Esophagus muscularis mucosa (tissue), 4 donors: Measurements from ENCODE around the gene KLF13. TPM values are rescaled to one million over a fixed set of nuclear protein-coding genes. Genes with fewer than 3 reads are reported as not detected.

Source experiments
- DNase-seq: peaks from one replicate; pipeline ENCODE4 v3.0.0-alpha.2; 2017; ENCODE audit errors: extremely low spot score
- H3K27ac ChIP-seq, 4 donors: fragments of 200-600 bp; sonication (generic); replicated peaks in 1 of 4; 1 replicate in 3 of 4; 2 replicates in 1 of 4; pipeline ENCODE4 v1.5.1; 2016 to 2019; ENCODE audit warnings: mild to moderate bottlenecking in 1 of 4
- H3K27me3 ChIP-seq, 4 donors: fragments of 200-600 bp; sonication (generic); one replicate each; pipeline versions ENCODE4 v1.5.1 to v1.6.0; 2016 to 2019
- H3K36me3 ChIP-seq, 4 donors: fragments of 200-600 bp; sonication (generic); one replicate each; pipeline ENCODE4 v1.5.1; 2016 to 2019
- H3K4me1 ChIP-seq, 4 donors: fragments of 200-600 bp; sonication (generic); one replicate each; pipeline ENCODE4 v1.5.1; 2016 to 2019
- H3K4me3 ChIP-seq, 4 donors: fragments of 200-600 bp; sonication (generic); 1 replicate in 2 of 4; 2 replicates in 2 of 4; pipeline ENCODE4 v1.5.1; 2016 to 2019; ENCODE audit warnings: mild to moderate bottlenecking in 4 of 4, moderate library complexity in 1 of 4
- H3K9me3 ChIP-seq, 4 donors: fragments of 200-600 bp; sonication (generic); 1 replicate in 3 of 4; 2 replicates in 1 of 4; pipeline ENCODE4 v1.5.1; 2016 to 2019
- EP300 ChIP-seq: sonication (generic); formaldehyde crosslinking; IDR thresholded peaks from one replicate; pipeline ENCODE4 v1.6.1; 2017; ENCODE audit warnings: antibody characterized with exemption
- POLR2A ChIP-seq: fragments of 450-650 bp; IDR thresholded peaks from one replicate; pipeline ENCODE4 v1.6.1; 2017; ENCODE audit warnings: antibody characterized with exemption, moderate library complexity, mild to moderate bottlenecking, low read depth
- POLR2AphosphoS5 ChIP-seq, 2 donors: sonication (generic); formaldehyde crosslinking; IDR thresholded peaks; one replicate each; pipeline ENCODE4 v1.6.1; 2017; ENCODE audit warnings: antibody characterized with exemption in 2 of 2
- WGBS: methylation state at CpG from one replicate; pipeline ENCODE4 v1.1.5; 2018; 5-methylcytosine and 5-hydroxymethylcytosine counted together
- intact Hi-C: fragments of 100-400 bp; cut with DNase I; formaldehyde crosslinking; loops from one replicate; pipeline ENCODE4 v1.15.1; 2023
- total RNA-seq, 4 donors: library from RNA; depleted of rRNA; stranded (reverse); fragments of >200 nt; gene quantifications; one replicate each; pipeline versions ENCODE4 v1.1.0 to v1.2.1, GENCODE V29; 2016
- TF ChIP-seq, protein P1 (sequence below), 3 experiments: fragments of 200-600 bp in 2 of 3; fragments of 450-650 bp in 1 of 3; sonication (generic) in 2 of 3; IDR thresholded peaks; one replicate each; pipeline ENCODE4 v1.5.1; 2017 to 2019; ENCODE audit warnings: antibody characterized with exemption in 3 of 3, mild to moderate bottlenecking in 2 of 3, moderate library complexity in 1 of 3

Gene KLF13
- total RNA-seq, 4 donors from 2014 or later: 57.3 to 109 (median 74.2) TPM

DNA sequence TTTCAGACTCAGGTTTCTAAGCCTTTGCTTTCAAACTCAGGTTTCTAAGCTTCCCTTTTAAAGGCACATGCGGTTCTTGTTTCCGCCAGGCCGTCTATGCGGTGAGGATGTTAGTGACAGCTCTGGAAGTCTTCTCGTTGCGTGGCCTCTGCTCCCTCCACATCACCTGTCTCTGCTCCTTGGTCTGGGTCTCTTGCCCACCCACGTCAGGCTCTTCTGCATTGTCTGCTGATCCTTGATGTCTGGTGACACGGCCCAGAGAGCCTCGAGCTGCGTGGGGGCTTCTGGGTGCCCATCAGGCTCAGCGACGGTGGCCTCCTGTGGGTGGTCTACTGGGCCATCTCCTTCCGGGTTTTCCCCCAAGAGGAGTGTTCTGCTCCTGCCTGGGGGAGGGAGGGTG lies 30.5 kb downstream of the KLF13 start:
- H3K4me3 ChIP-seq: no peak overlapping the region
- WGBS: 74% methylated on average over 8 of the region's 13 CpGs
- H3K4me1 ChIP-seq: peaks cover 100% of the 10 kb centered on the region in 4 donors
- H3K27me3 ChIP-seq: no peaks in the 10 kb centered on the region
- peaks cover 0 to 8% (median 0%) of the 10 kb centered on the region in 4 donors for H3K36me3 ChIP-seq
- no peaks in the 10 kb centered on the region for H3K9me3 ChIP-seq
- no peak for DNase-seq
- H3K27ac ChIP-seq: peak overlapping the region in 3 of 4 donors; percentile 42 to 92 (median 89)
- TF ChIP-seq, protein P1, sequence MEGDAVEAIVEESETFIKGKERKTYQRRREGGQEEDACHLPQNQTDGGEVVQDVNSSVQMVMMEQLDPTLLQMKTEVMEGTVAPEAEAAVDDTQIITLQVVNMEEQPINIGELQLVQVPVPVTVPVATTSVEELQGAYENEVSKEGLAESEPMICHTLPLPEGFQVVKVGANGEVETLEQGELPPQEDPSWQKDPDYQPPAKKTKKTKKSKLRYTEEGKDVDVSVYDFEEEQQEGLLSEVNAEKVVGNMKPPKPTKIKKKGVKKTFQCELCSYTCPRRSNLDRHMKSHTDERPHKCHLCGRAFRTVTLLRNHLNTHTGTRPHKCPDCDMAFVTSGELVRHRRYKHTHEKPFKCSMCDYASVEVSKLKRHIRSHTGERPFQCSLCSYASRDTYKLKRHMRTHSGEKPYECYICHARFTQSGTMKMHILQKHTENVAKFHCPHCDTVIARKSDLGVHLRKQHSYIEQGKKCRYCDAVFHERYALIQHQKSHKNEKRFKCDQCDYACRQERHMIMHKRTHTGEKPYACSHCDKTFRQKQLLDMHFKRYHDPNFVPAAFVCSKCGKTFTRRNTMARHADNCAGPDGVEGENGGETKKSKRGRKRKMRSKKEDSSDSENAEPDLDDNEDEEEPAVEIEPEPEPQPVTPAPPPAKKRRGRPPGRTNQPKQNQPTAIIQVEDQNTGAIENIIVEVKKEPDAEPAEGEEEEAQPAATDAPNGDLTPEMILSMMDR (IDR thresholded peaks at IDR 0.05): no peak
- TF ChIP-seq POLR2AphosphoS5 (IDR thresholded peaks at IDR 0.05) (no peak), EP300 (no peak), POLR2A (no peak)
- intact Hi-C loops: no loop called here

GRCh38 chr15:31358163-31358562 lies 31.5 kb downstream of the KLF13 start:
- Histone ChIP-seq H3K36me3 (peaks cover 0 to 8% (median 0%) of the 10 kb centered on the region in 4 donors), H3K27me3 (no peaks in the 10 kb centered on the region), H3K4me3 (no peak overlapping the region), H3K27ac (peak overlapping the region in 3 of 4 donors; percentile 42 to 92 (median 89)), H3K4me1 (peaks cover 100% of the 10 kb centered on the region in 4 donors), H3K9me3 (no peaks in the 10 kb centered on the region)
- TF ChIP-seq POLR2AphosphoS5 (IDR thresholded peaks at IDR 0.05): no peak
- no peak for TF ChIP-seq EP300
- no peak for TF ChIP-seq POLR2A
- TF ChIP-seq, protein P1 (IDR thresholded peaks at IDR 0.05): no peak
- WGBS: 84% methylated on average over 3 of the region's 3 CpGs
- DNase-seq: no peak
- intact Hi-C loops: no loop called here

DNA sequence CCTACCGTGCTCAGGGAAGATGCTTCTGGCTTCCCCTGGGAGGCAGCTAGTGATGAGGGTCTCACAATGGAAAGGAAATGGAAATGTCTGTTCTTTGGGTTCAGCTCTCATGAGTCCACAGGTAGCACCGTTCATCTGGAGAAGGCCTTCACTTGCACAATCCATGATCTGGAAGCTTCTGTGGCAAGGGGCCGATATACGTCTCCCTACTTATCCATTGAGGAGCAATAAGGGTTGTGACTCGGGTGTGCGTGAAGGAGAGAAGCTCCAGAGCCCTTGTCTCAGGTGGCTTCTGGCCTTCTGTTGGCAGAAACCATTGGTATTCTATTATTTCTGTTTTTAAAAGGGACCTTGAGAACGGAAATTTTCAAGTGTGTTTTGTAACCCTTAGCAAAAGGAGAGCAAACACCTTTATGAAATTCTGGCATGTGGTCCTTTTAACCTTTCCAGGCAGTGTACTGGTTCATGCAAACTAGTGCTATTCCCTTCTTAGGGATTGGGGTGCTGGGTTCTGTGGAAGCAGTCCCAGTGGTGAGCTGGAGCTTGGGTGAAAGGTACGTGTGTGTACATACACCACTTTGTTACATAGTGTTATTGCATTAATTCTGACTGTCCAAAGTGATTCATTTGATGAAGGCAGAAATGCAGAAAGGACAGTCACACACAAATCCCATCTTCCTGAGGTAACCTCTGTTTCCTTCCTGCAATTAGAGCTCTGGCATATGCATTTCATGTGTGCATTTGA lies 32.5 kb downstream of the KLF13 start:
- H3K36me3 ChIP-seq: peaks cover 0 to 8% (median 0%) of the 10 kb centered on the region in 4 donors
- WGBS: 83% methylated on average over 8 of the region's 8 CpGs

GRCh38 chr15:31359702-31360111 lies 33.1 kb downstream of the KLF13 start:
- H3K27ac ChIP-seq: peak overlapping the region in 3 of 4 donors; percentile 71 to 93 (median 92)
- WGBS: 77% methylated on average over 3 of the region's 7 CpGs
- intact Hi-C loops: no loop called here
- H3K4me1 ChIP-seq: peaks cover 98 to 100% (median 100%) of the 10 kb centered on the region in 4 donors
- H3K27me3 ChIP-seq: no peaks in the 10 kb centered on the region
- H3K4me3 ChIP-seq: no peak overlapping the region
- peaks cover 0 to 6% (median 0%) of the 10 kb centered on the region in 4 donors for H3K36me3 ChIP-seq
- DNase-seq: no peak
- no peak for TF ChIP-seq POLR2A
- H3K9me3 ChIP-seq: no peaks in the 10 kb centered on the region

More for the DNA sequence above, 32.5 kb downstream of the KLF13 start:
- no peaks in the 10 kb centered on the region for H3K27me3 ChIP-seq
- no peak overlapping the region for H3K4me3 ChIP-seq
- H3K4me1 ChIP-seq: peaks cover 98 to 100% (median 100%) of the 10 kb centered on the region in 4 donors
- DNase-seq: no peak
- TF ChIP-seq, protein P1 (IDR thresholded peaks at IDR 0.05): no peak
- TF ChIP-seq POLR2AphosphoS5 (IDR thresholded peaks at IDR 0.05) (no peak), EP300 (no peak), POLR2A (no peak)
- H3K27ac ChIP-seq: peak overlapping the region in 2 of 4 donors; percentile 92 to 93
- no peaks in the 10 kb centered on the region for H3K9me3 ChIP-seq
- intact Hi-C loops: no loop called here

- intact Hi-C loops: no loop called here
- peaks cover 0 to 5% (median 0%) of the 10 kb centered on the region in 4 donors for H3K36me3 ChIP-seq
- WGBS: 90% methylated on average over 6 of the region's 8 CpGs
- no peaks in the 10 kb centered on the region for H3K27me3 ChIP-seq
- H3K4me3 ChIP-seq: no peak overlapping the region
- TF ChIP-seq, protein P1 (IDR thresholded peaks at IDR 0.05): no peak
- no peak for TF ChIP-seq POLR2A
- no peak for TF ChIP-seq POLR2AphosphoS5 (IDR thresholded peaks at IDR 0.05)
- TF ChIP-seq EP300: no peak
- no peak for DNase-seq
- peaks cover 98 to 100% (median 100%) of the 10 kb centered on the region in 4 donors for H3K4me1 ChIP-seq
- H3K27ac ChIP-seq: peak overlapping the region in 3 of 4 donors; percentile 71 to 93 (median 92)
- no peaks in the 10 kb centered on the region for H3K9me3 ChIP-seq
These were observed 33.5 kb downstream of the KLF13 start for GRCh38 chr15:31360158-31360561.
